ENCODE results near the gene IL4. TPM values are rescaled to one million over a fixed set of nuclear protein-coding genes. Genes with fewer than 3 reads are reported as not detected.
A peak's percentile ranks its signal among the peaks of the same experiment; 100 is the strongest.

Gene IL4
- total RNA-seq, 1 donor from 2014 or later = not detected

GRCh38 chr5:132674671-132675506 lies 1.1 kb downstream of the IL4 start:
- no peaks in the 10 kb centered on the region for H3K36me3 ChIP-seq (ENCODE audit: control insufficient read depth, insufficient read depth, low read length)
- peak; percentile 96 for DNase-seq (ENCODE audit: low read depth)
- FAIRE-seq = peak; percentile 23
- H3K4me3 ChIP-seq (ENCODE audit: low read depth, low read length) = peak overlapping the region; percentile 7
- H3K27me3 ChIP-seq (ENCODE audit: control insufficient read depth, insufficient read depth, low read length) = no peaks in the 10 kb centered on the region
- no peak for TF ChIP-seq CTCF (IDR thresholded peaks at IDR 0.05; ENCODE audit: insufficient read depth, low read length, severe bottlenecking)

- Histone ChIP-seq H3K4me3 (ENCODE audit: low read depth, low read length) (no peak overlapping the region), H3K27me3 (ENCODE audit: control insufficient read depth, insufficient read depth, low read length) (no peaks in the 10 kb centered on the region), H3K36me3 (ENCODE audit: control insufficient read depth, insufficient read depth, low read length) (no peaks in the 10 kb centered on the region)
- no peak for DNase-seq (ENCODE audit: low read depth)
- no peak for FAIRE-seq
- TF ChIP-seq CTCF (IDR thresholded peaks at IDR 0.05; ENCODE audit: insufficient read depth, low read length, severe bottlenecking) = no peak
Measured at GRCh38 chr5:132675936-132676689, 2.3 kb downstream of the IL4 start.

GRCh38 chr5:132677191-132677590 lies 3.4 kb downstream of the IL4 start:
- FAIRE-seq = no peak

GRCh38 chr5:132677682-132678400 lies 4.1 kb downstream of the IL4 start:
- no peaks in the 10 kb centered on the region for H3K27me3 ChIP-seq (ENCODE audit: control insufficient read depth, insufficient read depth, low read length)
- FAIRE-seq = no peak
- no peak for DNase-seq (ENCODE audit: low read depth)
- no peaks in the 10 kb centered on the region for H3K36me3 ChIP-seq (ENCODE audit: control insufficient read depth, insufficient read depth, low read length)
- TF ChIP-seq CTCF (IDR thresholded peaks at IDR 0.05; ENCODE audit: insufficient read depth, low read length, severe bottlenecking) = no peak
- H3K4me3 ChIP-seq (ENCODE audit: low read depth, low read length) = no peak overlapping the region

More at GRCh38 chr5:132677191-132677590, 3.4 kb downstream of the IL4 start:
- H3K36me3 ChIP-seq (ENCODE audit: control insufficient read depth, insufficient read depth, low read length) = no peaks in the 10 kb centered on the region
- TF ChIP-seq CTCF (IDR thresholded peaks at IDR 0.05; ENCODE audit: insufficient read depth, low read length, severe bottlenecking) = peak; percentile 32
- no peaks in the 10 kb centered on the region for H3K27me3 ChIP-seq (ENCODE audit: control insufficient read depth, insufficient read depth, low read length)
- DNase-seq (ENCODE audit: low read depth) = peak; percentile 84
- H3K4me3 ChIP-seq (ENCODE audit: low read depth, low read length) = no peak overlapping the region

- TF ChIP-seq CTCF (IDR thresholded peaks at IDR 0.05; ENCODE audit: insufficient read depth, low read length, severe bottlenecking) = no peak
Measured at GRCh38 chr5:132678735-132679134, 4.9 kb downstream of the IL4 start.

More at GRCh38 chr5:132678735-132679134, 4.9 kb downstream of the IL4 start:
- no peak for DNase-seq (ENCODE audit: low read depth)
- no peak for FAIRE-seq
- Histone ChIP-seq H3K4me3 (ENCODE audit: low read depth, low read length) (no peak overlapping the region), H3K27me3 (ENCODE audit: control insufficient read depth, insufficient read depth, low read length) (no peaks in the 10 kb centered on the region), H3K36me3 (ENCODE audit: control insufficient read depth, insufficient read depth, low read length) (no peaks in the 10 kb centered on the region)
